Smooth muscle cell (in vitro differentiated cells): ENCODE measurements around the gene PPP1R27. TPM values are rescaled to one million over a fixed set of nuclear protein-coding genes. Genes with fewer than 3 reads are reported as not detected.

Experiments
- DNase-seq: peaks from one replicate; lab custom pipeline; 2025; ENCODE audit not compliant: unreplicated experiment; lab: John Stamatoyannopoulos, UW
- H2AFZ ChIP-seq: fragments of 200-600 bp; sonication (generic); 2 replicates; pipeline ENCODE4 v1.6.0; 2016; ENCODE audit warnings: antibody characterized with exemption, low read depth, mild to moderate bottlenecking
- H3F3A ChIP-seq: fragments of 200-600 bp; sonication (generic); 2 replicates; pipeline ENCODE4 v1.6.0; 2017; ENCODE audit warnings: antibody characterized with exemption, low read depth
- H3K27ac ChIP-seq: fragments of 200-600 bp; sonication (generic); 2 replicates; pipeline ENCODE4 v1.5.1; 2016; ENCODE audit warnings: low read depth, mild to moderate bottlenecking
- H3K27me3 ChIP-seq: fragments of 200-600 bp; sonication (generic); 2 replicates; pipeline ENCODE4 v1.6.1; 2016; ENCODE audit warnings: low read depth, mild to moderate bottlenecking
- H3K36me3 ChIP-seq: fragments of 200-600 bp; sonication (generic); 2 replicates; pipeline ENCODE4 v1.5.1; 2016; ENCODE audit warnings: low read depth
- H3K4me1 ChIP-seq: fragments of 200-600 bp; sonication (generic); 2 replicates; pipeline ENCODE4 v1.5.1; 2016; ENCODE audit warnings: low read depth
- H3K4me2 ChIP-seq: fragments of 200-600 bp; sonication (generic); 2 replicates; pipeline ENCODE4 v1.6.0; 2016; ENCODE audit warnings: mild to moderate bottlenecking
- H3K4me3 ChIP-seq: fragments of 200-600 bp; sonication (generic); 2 replicates; pipeline ENCODE4 v1.5.1; 2016; ENCODE audit warnings: mild to moderate bottlenecking
- H3K79me2 ChIP-seq: fragments of 200-600 bp; sonication (generic); 2 replicates; pipeline ENCODE4 v1.6.0; 2016; ENCODE audit warnings: low read depth, mild to moderate bottlenecking
- H3K9ac ChIP-seq: fragments of 200-600 bp; sonication (generic); 2 replicates; pipeline ENCODE4 v1.6.0; 2016; ENCODE audit warnings: low read depth
- H3K9me3 ChIP-seq: fragments of 200-600 bp; sonication (generic); replicated peaks from 2 replicates; pipeline ENCODE4 v1.5.1; 2016; ENCODE audit warnings: low read depth
- H4K20me1 ChIP-seq: fragments of 200-600 bp; sonication (generic); 2 replicates; pipeline ENCODE4 v1.6.0; 2016; ENCODE audit warnings: low read depth
- WGBS: methylation state at CpG from one replicate; pipeline ENCODE4 v1.1.7; 2016; ENCODE audit warnings: low lambda C conversion rate; 5-methylcytosine and 5-hydroxymethylcytosine counted together
- polyA plus RNA-seq: library from polyadenylated mRNA; unstranded; fragments of >200 nt; fragmentation: Nextera tagmentation; extraction: Ambion mirVana; gene quantifications from 2 replicates; pipeline ENCODE4 v1.2.1, GENCODE V29; 2016
- total RNA-seq: library from RNA; depleted of rRNA; stranded (reverse); fragments of >200 nt; gene quantifications from 2 replicates; pipeline ENCODE4 v1.2.3, GENCODE V29; 2014
- TF ChIP-seq, protein P1 (sequence below): fragments of 200-600 bp; sonication (generic); IDR thresholded peaks from 2 replicates; pipeline ENCODE4 v1.5.1; 2017; ENCODE audit warnings: borderline replicate concordance, mild to moderate bottlenecking, antibody characterized with exemption; ENCODE audit not compliant: insufficient read depth, poor library complexity, severe bottlenecking

PPP1R27 gene
- total and polyA plus RNA-seq, 2 experiments from 2014 or later, result 0.79 to 3.1 TPM

DNA sequence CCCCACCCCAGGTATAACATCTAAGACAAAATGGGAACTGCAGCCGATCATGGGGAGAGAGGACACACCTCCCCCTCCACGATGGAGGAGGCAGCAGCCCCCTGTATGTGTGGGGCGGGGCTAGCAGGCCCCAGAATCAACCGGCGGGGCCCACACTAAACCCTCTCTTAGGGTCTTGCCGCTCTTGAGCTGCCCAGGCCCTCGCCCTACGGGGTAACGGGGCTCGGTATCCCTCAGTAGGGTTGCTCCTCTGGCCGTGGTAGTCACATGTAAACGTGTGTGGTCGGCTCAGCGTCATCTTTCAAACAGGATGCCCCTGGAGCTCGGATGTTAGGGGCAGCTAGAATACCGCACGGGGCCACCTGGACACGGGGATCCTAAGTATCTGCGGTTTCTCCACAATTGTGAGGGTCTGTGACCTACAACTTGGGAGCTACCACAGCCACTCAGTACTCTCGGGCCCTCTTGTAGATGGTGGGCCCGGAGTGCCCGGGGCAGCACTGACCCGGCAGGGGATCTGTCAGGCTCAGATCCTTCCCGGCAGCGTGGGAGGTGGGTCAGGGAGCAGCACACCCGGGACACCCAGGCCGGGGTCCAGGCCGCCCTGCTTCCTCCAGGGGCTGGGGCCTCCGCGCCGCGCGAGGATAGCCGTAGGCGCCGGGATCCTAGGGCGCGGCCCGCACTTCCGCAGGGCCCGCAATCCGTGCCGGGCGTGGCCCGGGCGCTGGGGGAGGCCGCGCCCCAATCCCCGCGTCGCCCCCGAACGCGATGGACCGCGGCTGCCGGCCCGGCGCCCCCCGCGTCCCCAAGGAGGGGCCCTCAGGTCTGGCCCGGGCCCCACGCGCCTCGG is 35.5 kb upstream of the PPP1R27 start:
- no peak overlapping the region for H2AFZ ChIP-seq
- TF ChIP-seq, protein P1, sequence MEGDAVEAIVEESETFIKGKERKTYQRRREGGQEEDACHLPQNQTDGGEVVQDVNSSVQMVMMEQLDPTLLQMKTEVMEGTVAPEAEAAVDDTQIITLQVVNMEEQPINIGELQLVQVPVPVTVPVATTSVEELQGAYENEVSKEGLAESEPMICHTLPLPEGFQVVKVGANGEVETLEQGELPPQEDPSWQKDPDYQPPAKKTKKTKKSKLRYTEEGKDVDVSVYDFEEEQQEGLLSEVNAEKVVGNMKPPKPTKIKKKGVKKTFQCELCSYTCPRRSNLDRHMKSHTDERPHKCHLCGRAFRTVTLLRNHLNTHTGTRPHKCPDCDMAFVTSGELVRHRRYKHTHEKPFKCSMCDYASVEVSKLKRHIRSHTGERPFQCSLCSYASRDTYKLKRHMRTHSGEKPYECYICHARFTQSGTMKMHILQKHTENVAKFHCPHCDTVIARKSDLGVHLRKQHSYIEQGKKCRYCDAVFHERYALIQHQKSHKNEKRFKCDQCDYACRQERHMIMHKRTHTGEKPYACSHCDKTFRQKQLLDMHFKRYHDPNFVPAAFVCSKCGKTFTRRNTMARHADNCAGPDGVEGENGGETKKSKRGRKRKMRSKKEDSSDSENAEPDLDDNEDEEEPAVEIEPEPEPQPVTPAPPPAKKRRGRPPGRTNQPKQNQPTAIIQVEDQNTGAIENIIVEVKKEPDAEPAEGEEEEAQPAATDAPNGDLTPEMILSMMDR, result no peak
- peak overlapping the region; percentile 46 for H3K9ac ChIP-seq
- peak overlapping the region; percentile 72 for H3K4me3 ChIP-seq
- peaks cover 29% of the 10 kb centered on the region for H3K4me1 ChIP-seq
- WGBS, result 2% methylated on average over 48 of the region's 65 CpGs
- H3K27ac ChIP-seq, result peak overlapping the region; percentile 78
- H4K20me1 ChIP-seq, result peaks cover 52% of the 10 kb centered on the region
- H3K36me3 ChIP-seq, result no peaks in the 10 kb centered on the region
- H3K4me2 ChIP-seq, result peak overlapping the region; percentile 85
- DNase-seq, result no peak
- H3K9me3 ChIP-seq, result no peaks in the 10 kb centered on the region
- H3F3A ChIP-seq, result peaks cover 36% of the 10 kb centered on the region
- peaks cover 25% of the 10 kb centered on the region for H3K79me2 ChIP-seq
- no peaks in the 10 kb centered on the region for H3K27me3 ChIP-seq

DNA sequence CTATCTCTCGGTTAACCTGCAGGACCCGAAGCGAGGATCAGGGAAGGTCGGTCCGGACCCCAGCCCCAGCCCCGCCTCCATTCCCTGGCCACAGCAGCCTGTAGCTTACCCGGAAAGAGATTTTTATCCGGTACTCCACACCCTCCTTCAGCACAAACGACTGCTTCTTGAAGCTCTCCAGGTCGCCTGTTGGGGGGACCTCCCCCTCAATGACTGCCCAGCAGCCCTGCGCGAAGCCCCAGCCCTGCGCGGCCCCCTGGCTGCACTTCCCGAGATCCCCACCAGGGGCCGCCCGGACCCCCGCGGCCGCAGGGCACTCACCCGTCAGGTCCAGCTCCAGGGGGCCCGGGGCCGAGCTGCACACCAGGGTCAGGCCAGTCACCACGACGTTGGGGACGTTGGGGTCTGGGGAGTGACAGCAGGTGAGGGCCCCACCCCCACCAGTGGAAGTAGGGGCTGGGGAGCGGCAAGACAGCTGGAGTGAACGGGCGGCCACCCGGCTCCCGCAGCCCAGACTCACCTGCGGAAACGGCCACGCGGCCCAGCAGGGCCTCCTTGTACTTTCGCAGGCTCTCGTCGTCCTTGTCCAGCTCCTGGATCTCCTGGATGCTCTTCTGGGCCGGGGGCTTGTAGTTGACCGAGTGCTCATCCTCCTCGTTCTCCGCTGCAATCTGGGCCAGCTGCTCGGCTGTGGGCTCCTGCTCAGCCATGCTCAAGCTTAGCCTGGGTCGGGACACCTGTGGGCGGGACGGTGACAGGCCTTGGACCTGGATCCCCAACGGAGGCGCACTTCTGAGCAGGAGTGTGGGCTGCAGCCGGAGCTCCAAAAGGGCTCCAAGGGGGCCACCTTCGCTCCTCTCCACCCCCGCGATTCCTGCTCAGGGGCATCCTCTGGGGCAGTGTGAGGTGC is 34.6 kb upstream of the PPP1R27 start:
- TF ChIP-seq, protein P1, result peak; percentile 96
- H3K4me1 ChIP-seq, result peaks cover 29% of the 10 kb centered on the region
- peak overlapping the region; percentile 85 for H3K4me2 ChIP-seq
- no peaks in the 10 kb centered on the region for H3K27me3 ChIP-seq
- H3K9me3 ChIP-seq, result no peaks in the 10 kb centered on the region
- peak overlapping the region; percentile 72 for H3K4me3 ChIP-seq
- no peak overlapping the region for H3K9ac ChIP-seq
- no peaks in the 10 kb centered on the region for H3K36me3 ChIP-seq
- 35% methylated on average over 52 of the region's 52 CpGs for WGBS
- peaks cover 40% of the 10 kb centered on the region for H3F3A ChIP-seq
- peaks cover 34% of the 10 kb centered on the region for H3K79me2 ChIP-seq
- H4K20me1 ChIP-seq, result peaks cover 61% of the 10 kb centered on the region
- H3K27ac ChIP-seq, result peak overlapping the region; percentile 78
- no peak overlapping the region for H2AFZ ChIP-seq
- peak; percentile 51 for DNase-seq

DNA sequence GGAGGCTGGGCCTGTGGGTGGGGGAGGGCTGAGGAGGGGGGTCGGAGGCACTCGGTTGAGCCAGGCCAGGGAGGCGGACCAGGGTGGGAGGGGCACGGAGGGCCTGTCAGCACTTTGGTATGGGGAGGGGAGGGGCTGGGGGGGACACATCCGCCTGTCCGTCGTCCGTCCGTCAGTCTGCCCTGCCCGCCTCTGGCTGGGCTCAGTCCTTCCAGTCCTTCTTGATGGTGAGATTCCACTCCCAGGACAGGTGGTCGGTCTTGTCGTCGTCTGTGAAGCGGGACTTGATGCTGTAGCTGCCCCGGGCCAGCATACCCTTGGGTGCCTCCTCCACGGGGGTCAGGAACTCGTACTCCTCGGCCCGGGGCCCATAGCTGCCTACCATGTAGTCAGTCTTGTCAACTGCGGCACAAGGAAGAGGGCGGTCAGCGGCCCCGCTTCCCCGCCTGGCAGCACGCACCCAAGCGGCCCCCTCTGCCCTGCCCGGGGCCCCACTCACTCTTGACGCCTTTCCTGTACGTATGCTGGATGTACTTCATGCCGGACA is 33.9 kb upstream of the PPP1R27 start:
- H3K4me2 ChIP-seq, result peak overlapping the region; percentile 85
- peak overlapping the region; percentile 78 for H3K27ac ChIP-seq
- H3K79me2 ChIP-seq, result peaks cover 41% of the 10 kb centered on the region
- peaks cover 68% of the 10 kb centered on the region for H4K20me1 ChIP-seq
- no peaks in the 10 kb centered on the region for H3K36me3 ChIP-seq
- TF ChIP-seq, protein P1, result no peak
- H3F3A ChIP-seq, result peaks cover 48% of the 10 kb centered on the region
- DNase-seq, result peak; percentile 51
- H3K4me1 ChIP-seq, result peaks cover 29% of the 10 kb centered on the region
- no peak overlapping the region for H3K4me3 ChIP-seq
- no peak overlapping the region for H2AFZ ChIP-seq
- WGBS, result 47% methylated on average over 29 of the region's 30 CpGs
- no peak overlapping the region for H3K9ac ChIP-seq
- no peaks in the 10 kb centered on the region for H3K27me3 ChIP-seq
- no peaks in the 10 kb centered on the region for H3K9me3 ChIP-seq
